GM10248 (cell line): ENCODE data around the gene PIMREG.

ENCODE experiments used
- CTCF ChIA-PET: fragments of 300-600 bp; sonication (Branson Sonifier 250); formaldehyde crosslinking; extraction: SDS; loops from one replicate; lab custom pipeline; 2021; ENCODE audit warnings: antibody characterized with exemption; lab: Yijun Ruan, JAX
- POLR2A ChIA-PET: fragments of 350-650 bp; sonication (Branson Sonifier 250); formaldehyde crosslinking; extraction: SDS; loops from one replicate; lab custom pipeline; 2020; ENCODE audit warnings: antibody characterized with exemption; lab: Yijun Ruan, JAX
- DNase-seq: peaks from one replicate; pipeline ENCODE4 v3.0.0; 2012; ENCODE audit errors: extremely low spot score
- TF ChIP-seq, protein P1 (sequence below): IDR thresholded peaks from 2 replicates; pipeline ENCODE4 v1.5.1; 2012; ENCODE audit warnings: mild to moderate bottlenecking, low read depth; ENCODE audit errors: extremely low read depth, missing control alignments, control extremely low read depth

The PIMREG gene

GRCh38 chr17:6495450-6496115 lies 51.3 kb downstream of the PIMREG start:
- ChIA-PET POLR2A (no interaction called here), CTCF (interaction anchor here (1.1 to 1.4 kb wide), 2 partner anchors 9 to 21 kb away, joined by 3 read pairs; no protein-coding TSS in a partner anchor)
- TF ChIP-seq, protein P1, sequence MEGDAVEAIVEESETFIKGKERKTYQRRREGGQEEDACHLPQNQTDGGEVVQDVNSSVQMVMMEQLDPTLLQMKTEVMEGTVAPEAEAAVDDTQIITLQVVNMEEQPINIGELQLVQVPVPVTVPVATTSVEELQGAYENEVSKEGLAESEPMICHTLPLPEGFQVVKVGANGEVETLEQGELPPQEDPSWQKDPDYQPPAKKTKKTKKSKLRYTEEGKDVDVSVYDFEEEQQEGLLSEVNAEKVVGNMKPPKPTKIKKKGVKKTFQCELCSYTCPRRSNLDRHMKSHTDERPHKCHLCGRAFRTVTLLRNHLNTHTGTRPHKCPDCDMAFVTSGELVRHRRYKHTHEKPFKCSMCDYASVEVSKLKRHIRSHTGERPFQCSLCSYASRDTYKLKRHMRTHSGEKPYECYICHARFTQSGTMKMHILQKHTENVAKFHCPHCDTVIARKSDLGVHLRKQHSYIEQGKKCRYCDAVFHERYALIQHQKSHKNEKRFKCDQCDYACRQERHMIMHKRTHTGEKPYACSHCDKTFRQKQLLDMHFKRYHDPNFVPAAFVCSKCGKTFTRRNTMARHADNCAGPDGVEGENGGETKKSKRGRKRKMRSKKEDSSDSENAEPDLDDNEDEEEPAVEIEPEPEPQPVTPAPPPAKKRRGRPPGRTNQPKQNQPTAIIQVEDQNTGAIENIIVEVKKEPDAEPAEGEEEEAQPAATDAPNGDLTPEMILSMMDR, result no peak
- no peak for DNase-seq

- TF ChIP-seq, protein P1, result no peak
- ChIA-PET CTCF (interaction anchor here (1.1 to 1.4 kb wide), 2 partner anchors 8 to 21 kb away, joined by 3 read pairs; no protein-coding TSS in a partner anchor), POLR2A (no interaction called here)
- DNase-seq, result peak; percentile 50
These were observed 51.8 kb downstream of the PIMREG start for GRCh38 chr17:6496116-6496481.

GRCh38 chr17:6496640-6497441 lies 52.6 kb downstream of the PIMREG start:
- DNase-seq, result no peak
- CTCF ChIA-PET, result interaction anchor here (1.2 to 1.5 kb wide), 2 partner anchors 16 to 24 kb away, joined by 3 to 7 read pairs; no protein-coding TSS in a partner anchor
- TF ChIP-seq, protein P1, result no peak
- POLR2A ChIA-PET, result no interaction called here

DNA sequence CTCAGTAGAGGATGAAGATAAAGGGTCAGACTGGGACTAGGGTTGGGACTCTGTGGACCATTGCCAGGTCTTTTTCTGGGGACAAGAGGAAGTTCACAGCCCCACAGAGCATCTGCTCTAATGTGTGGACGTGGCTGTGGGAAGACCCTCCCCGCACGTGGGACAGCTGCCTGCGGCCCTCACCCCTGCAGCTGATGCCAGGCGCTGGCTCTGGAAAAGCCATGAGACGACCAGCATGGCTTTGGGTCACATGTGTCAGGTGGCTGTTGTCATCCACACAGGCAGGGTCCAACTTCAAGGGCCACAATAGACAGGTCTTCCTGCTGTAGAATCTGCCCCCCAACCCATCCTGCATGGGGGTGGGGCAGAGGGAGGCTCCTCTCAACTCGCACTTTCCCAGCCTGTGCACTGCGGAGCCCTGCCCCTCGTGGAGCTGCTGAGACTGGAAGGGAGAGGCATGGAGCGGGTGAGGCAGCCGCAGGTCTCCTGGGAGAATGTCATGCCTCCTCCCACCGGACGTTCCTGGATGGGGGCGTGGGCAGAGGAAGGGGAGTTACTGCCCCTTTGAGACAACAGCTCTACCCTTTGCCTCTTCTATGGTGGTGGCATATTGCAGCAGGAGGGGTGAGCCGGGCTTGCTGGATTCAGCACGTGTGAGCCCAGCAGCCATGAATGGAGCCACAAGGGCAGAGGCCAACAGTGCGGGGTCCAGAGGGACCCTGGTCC lies 53.4 kb downstream of the PIMREG start:
- POLR2A ChIA-PET, result no interaction called here
- CTCF ChIA-PET, result interaction anchor here (1.2 to 1.5 kb wide), 2 partner anchors 16 to 25 kb away, joined by 3 to 7 read pairs; no protein-coding TSS in a partner anchor
- DNase-seq, result no peak
- TF ChIP-seq, protein P1, result no peak

DNA sequence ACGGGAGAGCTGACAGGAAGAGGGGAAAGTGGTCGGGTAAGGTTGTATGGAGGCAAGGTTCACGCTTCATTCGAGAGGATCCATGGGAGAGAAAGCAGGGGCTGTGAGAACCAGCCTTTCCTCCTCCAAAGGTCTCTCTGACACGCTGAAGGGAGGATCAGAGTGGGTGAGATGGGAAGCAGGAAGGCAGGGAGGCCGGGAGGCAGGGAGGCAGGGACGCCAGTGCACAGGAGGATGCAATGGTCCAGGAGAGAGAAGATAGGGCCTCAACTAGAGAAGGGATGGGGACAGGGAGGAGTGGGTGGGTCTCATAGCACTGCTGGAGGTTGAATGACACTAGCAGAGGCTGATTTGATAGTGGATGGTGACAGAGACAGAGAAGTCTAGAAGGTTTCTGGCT lies 54.1 kb downstream of the PIMREG start:
- POLR2A ChIA-PET, result no interaction called here
- CTCF ChIA-PET, result no interaction called here
- TF ChIP-seq, protein P1, result no peak
- DNase-seq, result no peak

DNA sequence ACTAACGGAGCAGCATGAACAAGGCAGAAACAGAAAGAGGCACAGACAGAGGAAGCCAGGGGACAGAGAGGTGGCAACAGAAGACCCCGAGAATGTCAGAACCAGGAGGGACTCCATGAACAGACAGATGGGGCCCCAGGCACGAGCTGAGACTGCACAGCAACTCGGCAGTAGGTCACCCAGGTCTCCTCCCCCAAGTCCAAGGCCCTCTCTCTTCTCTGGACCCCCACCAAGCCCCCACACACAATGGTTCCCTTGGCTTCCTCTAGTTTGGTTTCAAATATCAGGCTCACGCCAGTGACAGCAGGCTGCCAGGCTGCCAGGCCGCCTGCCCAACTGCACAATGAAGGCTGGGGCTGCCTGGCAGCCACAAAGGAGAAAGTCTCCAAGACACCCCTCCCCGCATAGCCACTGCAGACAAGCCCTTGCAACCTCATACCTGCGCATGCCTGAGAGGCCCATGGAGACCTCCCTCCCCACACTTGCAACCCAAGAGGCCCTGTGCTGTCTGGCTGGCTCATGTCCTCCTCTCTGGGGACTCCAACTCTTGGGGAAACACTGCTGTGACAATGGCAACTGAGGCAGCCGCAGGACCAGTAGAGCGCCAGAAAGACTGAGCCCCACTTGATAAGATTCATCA lies 54.8 kb downstream of the PIMREG start:
- CTCF ChIA-PET, result interaction anchor here (1.0 kb wide), 1 partner anchor 26 kb away, joined by 5 read pairs; no protein-coding TSS in a partner anchor
- POLR2A ChIA-PET, result interaction anchor here (0.6 kb wide), 1 partner anchor 8 kb away, joined by 4 read pairs; no protein-coding TSS in a partner anchor
- TF ChIP-seq, protein P1, result no peak

More for the DNA sequence above, 54.8 kb downstream of the PIMREG start:
- DNase-seq, result no peak
